DND-41 (cell line): ENCODE data around the gene TMEM203.

ENCODE experiments used
- ATAC-seq: fragments of 200-7000 bp; cut with Tn5 transposase; 3 replicates; pipeline ENCODE4 v1.9.1; 2021; ENCODE audit warnings: low read depth; ENCODE audit not compliant: insufficient read depth
- DNase-seq: peaks from one replicate; pipeline ENCODE4 v3.0.0-alpha.2; 2020
- H2AFZ ChIP-seq: 2 replicates; pipeline ENCODE4 v1.6.0; 2012; ENCODE audit warnings: low read depth, low read length
- H3K27ac ChIP-seq: 2 replicates; pipeline ENCODE4 v1.5.1; 2012; ENCODE audit warnings: low read length, inconsistent platforms
- H3K27me3 ChIP-seq: fragments of 200-600 bp; sonication (generic); 2 replicates; pipeline ENCODE4 v1.6.0; 2012; ENCODE audit warnings: low read length, mild to moderate bottlenecking, inconsistent platforms; ENCODE audit not compliant: insufficient read depth, poor library complexity
- H3K36me3 ChIP-seq: 2 replicates; pipeline ENCODE4 v1.5.1; 2012; ENCODE audit warnings: low read length, inconsistent platforms; ENCODE audit not compliant: insufficient read depth
- H3K4me1 ChIP-seq: 2 replicates; pipeline ENCODE4 v1.5.1; 2012; ENCODE audit warnings: mild to moderate bottlenecking, low read length; ENCODE audit not compliant: insufficient read depth
- H3K4me2 ChIP-seq: 2 replicates; pipeline ENCODE4 v1.6.0; 2012; ENCODE audit warnings: mild to moderate bottlenecking, moderate library complexity, low read length, inconsistent platforms; ENCODE audit not compliant: insufficient read depth
- H3K4me3 ChIP-seq, 2 experiments: fragments of 200-600 bp in 1 of 2; shearing (Covaris generic) in 1 of 2; 2 replicates each; pipeline ENCODE4 v1.5.1; 2012 to 2016; ENCODE audit warnings: inconsistent platforms in 2 of 2, low read length in 2 of 2, mild to moderate bottlenecking in 2 of 2, low read depth in 1 of 2, moderate library complexity in 1 of 2
- H3K79me2 ChIP-seq: 2 replicates; pipeline ENCODE4 v1.6.0; 2012; ENCODE audit warnings: low read length, inconsistent platforms; ENCODE audit not compliant: insufficient read depth
- H3K9ac ChIP-seq: 2 replicates; pipeline ENCODE4 v1.6.0; 2012; ENCODE audit warnings: low read depth, mild to moderate bottlenecking, inconsistent platforms, low read length, moderate library complexity
- H3K9me3 ChIP-seq: 2 replicates; pipeline ENCODE4 v1.5.1; 2012; ENCODE audit warnings: low read length, moderate library complexity, mild to moderate bottlenecking, inconsistent platforms; ENCODE audit not compliant: insufficient read depth, severe bottlenecking
- H4K20me1 ChIP-seq: 2 replicates; pipeline ENCODE4 v1.6.0; 2012; ENCODE audit warnings: low read length; ENCODE audit not compliant: insufficient read depth
- EZH2 ChIP-seq: IDR thresholded peaks from 3 replicates; pipeline ENCODE4 v1.6.1; 2012; ENCODE audit warnings: borderline replicate concordance, low read depth, mild to moderate bottlenecking, moderate library complexity, low read length, inconsistent platforms; ENCODE audit not compliant: severe bottlenecking
- TF ChIP-seq, protein P1 (sequence below): IDR thresholded peaks from 2 replicates; pipeline ENCODE4 v1.5.1; 2012; ENCODE audit warnings: borderline replicate concordance, low read length, moderate library complexity, mild to moderate bottlenecking; ENCODE audit not compliant: poor library complexity, severe bottlenecking; ENCODE audit errors: extremely low read depth

The TMEM203 gene

DNA sequence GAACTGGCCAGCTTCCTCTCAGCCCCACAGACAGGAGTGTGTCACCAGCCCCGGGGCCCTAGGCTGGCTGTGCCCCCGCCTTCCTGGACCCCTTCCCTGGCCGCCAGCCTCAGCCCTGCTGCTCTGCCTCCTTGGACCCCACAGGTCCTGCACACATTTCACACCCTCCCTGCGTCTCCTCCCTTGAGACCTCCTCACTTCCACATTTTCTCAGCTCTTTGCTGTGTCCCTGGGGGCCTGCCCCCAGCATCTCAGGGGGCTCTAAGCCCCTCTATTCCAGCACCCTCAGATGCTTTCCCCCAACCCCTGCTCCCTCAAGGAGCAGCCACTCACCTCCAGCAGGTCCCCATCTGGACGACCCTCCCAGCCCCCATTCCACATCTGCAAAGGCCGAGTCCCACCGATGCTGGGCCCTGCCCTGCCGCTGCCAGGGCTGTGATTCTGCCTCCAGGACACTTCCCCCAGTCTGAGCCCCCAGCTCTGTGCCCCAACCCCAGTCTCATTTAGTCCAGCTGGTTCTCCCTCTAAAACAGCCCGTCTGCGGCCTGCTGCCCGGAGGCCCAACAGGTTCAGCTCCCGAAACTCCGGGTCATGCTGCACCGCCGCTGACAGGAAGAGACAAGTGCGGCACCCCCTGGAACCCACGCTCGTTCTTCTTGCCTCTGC lies 29.4 kb upstream of the TMEM203 start:
- no peaks in the 10 kb centered on the region for H3K27me3 ChIP-seq
- DNase-seq = no peak
- peaks cover 13% of the 10 kb centered on the region; the same call in 1 of the 2 replicates for H4K20me1 ChIP-seq
- peaks cover 31% of the 10 kb centered on the region for H3K4me1 ChIP-seq
- H2AFZ ChIP-seq = no peak overlapping the region
- H3K4me3 ChIP-seq = no peak overlapping the region
- TF ChIP-seq, protein P1, sequence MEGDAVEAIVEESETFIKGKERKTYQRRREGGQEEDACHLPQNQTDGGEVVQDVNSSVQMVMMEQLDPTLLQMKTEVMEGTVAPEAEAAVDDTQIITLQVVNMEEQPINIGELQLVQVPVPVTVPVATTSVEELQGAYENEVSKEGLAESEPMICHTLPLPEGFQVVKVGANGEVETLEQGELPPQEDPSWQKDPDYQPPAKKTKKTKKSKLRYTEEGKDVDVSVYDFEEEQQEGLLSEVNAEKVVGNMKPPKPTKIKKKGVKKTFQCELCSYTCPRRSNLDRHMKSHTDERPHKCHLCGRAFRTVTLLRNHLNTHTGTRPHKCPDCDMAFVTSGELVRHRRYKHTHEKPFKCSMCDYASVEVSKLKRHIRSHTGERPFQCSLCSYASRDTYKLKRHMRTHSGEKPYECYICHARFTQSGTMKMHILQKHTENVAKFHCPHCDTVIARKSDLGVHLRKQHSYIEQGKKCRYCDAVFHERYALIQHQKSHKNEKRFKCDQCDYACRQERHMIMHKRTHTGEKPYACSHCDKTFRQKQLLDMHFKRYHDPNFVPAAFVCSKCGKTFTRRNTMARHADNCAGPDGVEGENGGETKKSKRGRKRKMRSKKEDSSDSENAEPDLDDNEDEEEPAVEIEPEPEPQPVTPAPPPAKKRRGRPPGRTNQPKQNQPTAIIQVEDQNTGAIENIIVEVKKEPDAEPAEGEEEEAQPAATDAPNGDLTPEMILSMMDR = no peak
- H3K9me3 ChIP-seq = no peaks in the 10 kb centered on the region
- peaks cover 5% of the 10 kb centered on the region for H3K79me2 ChIP-seq
- no peaks in the 10 kb centered on the region; the same call in 1 of the 2 replicates for H3K36me3 ChIP-seq
- H3K4me2 ChIP-seq = no peak overlapping the region
- H3K27ac ChIP-seq = no peak overlapping the region
- H3K9ac ChIP-seq = no peak overlapping the region
- ATAC-seq = no peak

DNA sequence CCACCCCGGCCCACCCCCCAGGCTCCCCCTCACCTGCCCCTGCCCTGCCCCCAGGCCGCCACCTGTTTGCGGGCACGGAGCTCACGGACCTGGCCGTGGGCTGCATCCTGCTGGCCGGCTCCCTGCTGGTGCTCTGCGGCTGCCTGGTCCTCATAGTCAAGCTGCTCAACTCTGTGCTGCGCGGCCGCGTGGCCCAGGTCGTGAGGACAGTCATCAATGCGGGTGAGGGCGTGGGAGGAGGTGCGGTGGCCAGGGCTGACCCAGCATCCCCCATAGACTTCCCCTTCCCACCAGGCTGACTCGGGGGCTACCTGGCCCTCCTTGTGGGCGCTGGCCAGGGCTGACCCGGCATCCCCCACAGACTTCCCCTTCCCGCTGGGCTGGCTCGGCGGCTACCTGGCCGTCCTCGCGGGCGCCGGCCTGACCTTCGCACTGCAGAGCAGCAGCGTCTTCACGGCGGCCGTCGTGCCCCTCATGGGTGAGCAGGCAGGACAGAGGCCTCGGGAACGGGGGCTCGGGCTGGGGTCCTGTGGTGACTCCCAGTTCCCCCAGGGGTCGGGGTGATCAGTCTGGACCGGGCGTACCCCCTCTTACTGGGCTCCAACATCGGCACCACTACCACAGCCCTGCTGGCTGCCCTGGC lies 28.7 kb upstream of the TMEM203 start:
- Histone ChIP-seq H2AFZ (no peak overlapping the region), H4K20me1 (peaks cover 13% of the 10 kb centered on the region; the same call in 1 of the 2 replicates), H3K4me3 (no peak overlapping the region), H3K4me2 (no peak overlapping the region), H3K9ac (no peak overlapping the region), H3K9me3 (no peaks in the 10 kb centered on the region), H3K79me2 (no peaks in the 10 kb centered on the region; the same call in 1 of the 2 replicates), H3K27me3 (no peaks in the 10 kb centered on the region), H3K27ac (no peak overlapping the region), H3K4me1 (peaks cover 24% of the 10 kb centered on the region), H3K36me3 (no peaks in the 10 kb centered on the region; the same call in 1 of the 2 replicates)
- TF ChIP-seq, protein P1 = no peak
- no peak for TF ChIP-seq EZH2
- ATAC-seq (no peak), DNase-seq (no peak)

DNA sequence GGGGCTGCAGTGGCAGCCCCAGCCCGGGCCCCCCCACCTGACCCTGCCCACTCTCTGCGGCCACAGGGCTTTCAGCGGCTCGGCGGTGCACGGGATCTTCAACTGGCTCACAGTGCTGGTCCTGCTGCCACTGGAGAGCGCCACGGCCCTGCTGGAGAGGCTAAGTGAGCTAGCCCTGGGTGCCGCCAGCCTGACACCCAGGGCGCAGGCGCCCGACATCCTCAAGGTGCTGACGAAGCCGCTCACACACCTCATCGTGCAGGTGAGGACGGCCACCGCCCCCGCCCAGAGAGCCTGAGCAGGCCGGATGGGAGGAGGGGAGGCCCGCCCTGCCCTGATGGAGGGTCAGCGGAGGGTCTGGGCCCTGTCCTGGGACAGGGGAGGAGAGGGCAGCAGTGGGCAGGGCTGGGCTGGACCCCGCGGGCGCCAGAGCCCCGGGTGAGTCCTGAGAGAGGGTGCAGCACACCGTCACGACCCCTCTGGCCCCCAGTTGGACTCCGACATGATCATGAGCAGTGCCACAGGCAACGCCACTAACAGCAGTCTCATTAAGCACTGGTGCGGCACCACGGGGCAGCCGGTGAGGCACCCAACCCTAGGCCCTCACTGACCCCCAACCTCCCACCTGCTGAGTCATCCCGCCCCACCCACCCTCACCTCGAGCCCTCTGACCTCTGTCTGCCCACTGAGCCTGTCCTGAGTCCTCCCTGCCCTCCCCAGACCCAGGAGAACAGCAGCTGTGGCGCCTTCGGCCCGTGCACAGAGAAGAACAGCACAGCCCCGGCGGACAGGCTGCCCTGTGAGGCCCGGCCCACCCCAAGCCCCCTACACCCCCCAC lies 27.9 kb upstream of the TMEM203 start:
- Histone ChIP-seq H4K20me1 (peaks cover 8% of the 10 kb centered on the region; the same call in 1 of the 2 replicates), H3K4me2 (no peak overlapping the region), H3K9ac (no peak overlapping the region), H3K27ac (no peak overlapping the region), H3K79me2 (no peaks in the 10 kb centered on the region; the same call in 1 of the 2 replicates), H3K36me3 (no peaks in the 10 kb centered on the region), H3K4me3 (no peak overlapping the region), H2AFZ (no peak overlapping the region), H3K9me3 (no peaks in the 10 kb centered on the region), H3K27me3 (no peaks in the 10 kb centered on the region), H3K4me1 (peaks cover 16% of the 10 kb centered on the region)
- TF ChIP-seq, protein P1 = no peak
- TF ChIP-seq EZH2 = no peak
- DNase-seq = no peak
- ATAC-seq = no peak
